CD8-positive, alpha-beta memory T cell (primary cell): ENCODE data around the gene HS3ST3A1. TPM values are rescaled to one million over a fixed set of nuclear protein-coding genes. Genes with fewer than 3 reads are reported as not detected.

Experiments used
- CTCF ChIA-PET: fragments of 350-600 bp; sonication (Branson Sonifier 250); formaldehyde crosslinking; loops from one replicate; lab custom pipeline; 2021; ENCODE audit warnings: antibody characterized with exemption; lab: Charles Lee
- POLR2A ChIA-PET: fragments of 350-600 bp; sonication (Branson Sonifier 250); formaldehyde crosslinking; loops from one replicate; lab custom pipeline; 2021; ENCODE audit warnings: antibody characterized with exemption; lab: Charles Lee
- DNase-seq, 5 donors: peaks; one replicate each; pipeline versions ENCODE4 v3.0.0 to v3.0.0-alpha.2; 2020 to 2022; ENCODE audit warnings: mixed read lengths in 1 of 5
- H3K27ac ChIP-seq: one replicate; pipeline ENCODE4 v1.7.0; 2013; ENCODE audit warnings: low read depth, mild to moderate bottlenecking, low read length, moderate library complexity
- H3K27me3 ChIP-seq: 2 replicates; pipeline ENCODE4 v1.7.0; 2013; ENCODE audit warnings: low read length, mild to moderate bottlenecking; ENCODE audit not compliant: insufficient read depth, poor library complexity, severe bottlenecking
- H3K36me3 ChIP-seq: 2 replicates; pipeline ENCODE4 v1.7.0; 2013; ENCODE audit warnings: mild to moderate bottlenecking, low read length, moderate library complexity; ENCODE audit not compliant: insufficient read depth
- H3K4me1 ChIP-seq: 2 replicates; pipeline ENCODE4 v1.7.0; 2013; ENCODE audit warnings: mild to moderate bottlenecking, low read length, moderate library complexity; ENCODE audit not compliant: insufficient read depth
- H3K4me3 ChIP-seq: 2 replicates; pipeline ENCODE4 v1.7.0; 2013; ENCODE audit warnings: mild to moderate bottlenecking, low read length
- H3K9me3 ChIP-seq: 2 replicates; pipeline ENCODE4 v1.7.0; 2013; ENCODE audit warnings: mild to moderate bottlenecking, low read length
- H3K27ac Mint-ChIP-seq, 8 donors: one replicate each; pipeline ENCODE4 v1.8.0; 2020 to 2021; ENCODE audit warnings: mixed read lengths in 8 of 8, mild to moderate bottlenecking in 6 of 8, inconsistent platforms in 3 of 8, moderate library complexity in 3 of 8
- H3K27me3 Mint-ChIP-seq, 2 donors: one replicate each; pipeline ENCODE4 v1.8.0; 2020 to 2021; ENCODE audit warnings: mixed read lengths in 2 of 2, mild to moderate bottlenecking in 1 of 2, moderate library complexity in 1 of 2
- H3K36me3 Mint-ChIP-seq, 3 donors: one replicate each; pipeline ENCODE4 v1.8.0; 2020 to 2021; ENCODE audit warnings: mixed read lengths in 3 of 3, inconsistent platforms in 1 of 3, mild to moderate bottlenecking in 1 of 3
- H3K4me1 Mint-ChIP-seq, 3 donors: one replicate each; pipeline ENCODE4 v1.8.0; 2020 to 2021; ENCODE audit warnings: mixed read lengths in 3 of 3, inconsistent platforms in 1 of 3, mild to moderate bottlenecking in 1 of 3
- H3K4me3 Mint-ChIP-seq, 7 donors: one replicate each; pipeline ENCODE4 v1.8.0; 2020 to 2021; ENCODE audit warnings: mixed read lengths in 7 of 7, mild to moderate bottlenecking in 6 of 7, moderate library complexity in 4 of 7, inconsistent platforms in 2 of 7
- H3K9me3 Mint-ChIP-seq, 5 donors: one replicate each; pipeline ENCODE4 v1.8.0; 2020 to 2022; ENCODE audit warnings: mixed read lengths in 5 of 5, mild to moderate bottlenecking in 3 of 5, moderate library complexity in 2 of 5, inconsistent platforms in 1 of 5
- polyA plus RNA-seq: library from polyadenylated mRNA; unstranded; fragments of 300-500 nt; fragmentation: Illumina TruSeq; gene quantifications from one replicate; pipeline ENCODE4 v1.2.3, GENCODE V29; 2021
- total RNA-seq, 2 experiments: library from RNA; stranded (reverse); gene quantifications; one replicate each; pipeline ENCODE4 v1.2.3, GENCODE V29; 2021

The HS3ST3A1 gene
- total and polyA plus RNA-seq, 3 experiments from 2014 or later = 2.5 TPM; not detected in 2

DNA sequence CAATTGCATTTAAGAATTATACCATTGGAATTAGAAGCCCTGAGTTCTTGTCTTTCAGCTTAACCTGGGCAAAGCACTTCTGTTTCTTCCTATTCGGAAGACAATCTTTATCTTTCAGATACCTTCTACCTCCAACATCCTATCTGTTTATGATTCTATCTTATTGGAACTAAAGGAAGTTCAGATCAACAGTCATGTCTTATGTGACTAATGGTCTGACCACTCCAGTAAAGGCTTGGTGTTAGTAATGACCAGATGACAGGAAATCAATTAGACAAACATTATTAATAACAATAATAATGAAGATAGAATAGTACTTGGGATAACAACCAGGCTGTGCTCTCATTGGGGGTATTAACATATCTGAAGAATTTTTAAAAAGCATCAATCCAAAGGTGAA is 11.3 kb downstream of the HS3ST3A1 start:
- Mint-ChIP-seq H3K9me3 (no peaks in the 10 kb centered on the region), H3K4me3 (no peak overlapping the region), H3K4me1 (peaks cover 0 to 3% (median 2%) of the 10 kb centered on the region in 3 donors), H3K27me3 (peaks cover 9% of the 10 kb centered on the region in 2 donors), H3K27ac (no peak overlapping the region), H3K36me3 (no peaks in the 10 kb centered on the region)
- Histone ChIP-seq H3K27ac (no peak overlapping the region), H3K4me3 (no peak overlapping the region), H3K36me3 (no peaks in the 10 kb centered on the region), H3K4me1 (no peaks in the 10 kb centered on the region), H3K9me3 (no peaks in the 10 kb centered on the region), H3K27me3 (no peaks in the 10 kb centered on the region)
- POLR2A ChIA-PET = no interaction called here
- CTCF ChIA-PET = interaction anchor here (1.8 kb wide), 1 partner anchor 711 kb away, joined by 6 read pairs; the partner anchor contains the start of gene HS3ST3B1
- DNase-seq = no peak

DNA sequence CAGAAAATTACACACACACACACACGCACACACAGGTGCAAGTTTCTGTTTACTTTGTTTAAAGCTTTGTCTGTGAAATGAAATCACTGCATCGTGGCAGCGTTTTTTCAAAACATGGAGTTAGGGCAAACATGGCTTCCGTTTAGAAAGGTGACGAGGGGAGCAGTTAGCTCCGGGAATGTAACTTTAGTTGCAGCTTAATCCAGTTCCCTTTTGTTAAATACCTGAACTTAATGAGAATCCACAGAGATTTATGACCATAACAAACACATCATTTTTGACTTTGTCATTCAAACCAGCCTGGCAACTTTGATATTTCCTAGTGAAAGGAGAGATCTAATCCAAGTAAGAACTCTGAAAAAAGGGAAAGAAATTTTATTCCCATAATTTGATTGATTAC is 12.1 kb downstream of the HS3ST3A1 start:
- ChIA-PET CTCF (interaction anchor here (1.8 kb wide), 1 partner anchor 712 kb away, joined by 6 read pairs; the partner anchor contains the start of gene HS3ST3B1), POLR2A (no interaction called here)
- Mint-ChIP-seq H3K4me1 (no peaks in the 10 kb centered on the region), H3K9me3 (no peaks in the 10 kb centered on the region), H3K36me3 (no peaks in the 10 kb centered on the region), H3K4me3 (peak overlapping the region in 1 of 7 donors; percentile 3), H3K27me3 (peaks cover 8 to 9% of the 10 kb centered on the region in 2 donors), H3K27ac (peak overlapping the region in 1 of 8 donors; percentile 5)
- Histone ChIP-seq H3K9me3 (no peaks in the 10 kb centered on the region), H3K36me3 (no peaks in the 10 kb centered on the region), H3K4me1 (no peaks in the 10 kb centered on the region), H3K27ac (no peak overlapping the region), H3K4me3 (no peak overlapping the region), H3K27me3 (no peaks in the 10 kb centered on the region)
- no peak for DNase-seq

DNA sequence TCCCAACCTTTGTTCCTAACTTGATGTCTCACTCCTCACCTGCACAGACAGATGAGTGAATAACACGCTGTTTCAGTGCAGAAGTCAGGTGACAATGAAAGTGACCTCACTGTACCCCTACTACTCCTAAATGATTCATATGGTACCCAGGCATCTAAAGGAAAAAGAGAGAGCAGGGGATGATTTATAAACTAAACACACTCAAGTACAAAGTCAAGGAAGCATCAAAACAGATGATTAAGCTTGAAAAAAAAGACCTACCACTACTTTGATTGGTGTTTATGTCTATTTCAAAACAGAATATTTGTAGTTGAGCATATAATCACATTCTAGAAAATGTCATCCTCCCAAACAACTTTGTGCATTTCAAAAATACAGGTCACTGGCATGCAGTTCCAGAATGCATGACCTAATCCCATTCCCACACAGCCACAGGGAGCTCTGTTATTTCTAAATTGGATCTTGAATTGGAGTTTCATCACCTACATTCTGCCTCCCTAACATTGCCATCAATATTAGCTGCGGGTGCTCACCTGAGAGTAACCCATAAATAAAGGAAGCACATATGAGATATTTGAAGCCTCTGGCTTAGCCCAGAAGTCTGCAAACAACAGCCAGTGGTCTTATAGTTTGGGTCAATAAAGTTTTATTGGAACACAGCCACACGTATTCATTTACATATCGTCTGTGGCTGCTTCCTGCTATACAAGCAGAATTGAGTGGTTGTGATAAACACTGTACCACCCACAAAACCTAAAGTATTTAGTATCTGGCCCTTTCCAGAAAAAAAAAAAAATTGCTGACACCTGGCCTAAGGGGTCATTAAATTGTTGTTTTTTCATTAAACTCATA is 14.0 kb downstream of the HS3ST3A1 start:
- POLR2A ChIA-PET = no interaction called here
- Histone ChIP-seq H3K27me3 (no peaks in the 10 kb centered on the region), H3K36me3 (no peaks in the 10 kb centered on the region), H3K27ac (no peak overlapping the region), H3K4me3 (no peak overlapping the region), H3K4me1 (no peaks in the 10 kb centered on the region), H3K9me3 (no peaks in the 10 kb centered on the region)
- H3K27me3 Mint-ChIP-seq = peaks cover 10 to 12% of the 10 kb centered on the region in 2 donors
- CTCF ChIA-PET = interaction anchor here (0.8 kb wide), 1 partner anchor 1338 kb away, joined by 3 read pairs; no protein-coding TSS in a partner anchor
- no peak for DNase-seq
- H3K36me3 Mint-ChIP-seq = no peaks in the 10 kb centered on the region
- no peak overlapping the region for H3K4me3 Mint-ChIP-seq
- no peaks in the 10 kb centered on the region for H3K9me3 Mint-ChIP-seq
- no peaks in the 10 kb centered on the region for H3K4me1 Mint-ChIP-seq
- no peak overlapping the region for H3K27ac Mint-ChIP-seq

DNA sequence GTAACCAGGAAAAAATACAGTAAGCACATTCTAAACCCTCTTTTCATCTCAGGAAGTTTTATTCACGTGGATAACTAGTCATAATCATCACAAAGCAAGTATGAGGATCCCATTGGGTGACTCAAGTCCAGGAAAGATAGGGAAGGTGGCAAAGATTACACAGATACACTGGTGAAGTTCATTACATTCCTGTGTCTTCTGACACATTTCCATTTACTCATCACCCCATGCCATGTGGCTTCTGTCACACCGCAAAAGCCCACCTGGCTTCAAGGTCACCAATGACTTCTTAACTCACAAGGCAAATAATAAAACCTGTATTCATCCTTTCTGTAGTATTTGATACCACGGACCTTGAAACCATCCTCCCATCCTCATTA is 17.0 kb downstream of the HS3ST3A1 start:
- Histone ChIP-seq H3K36me3 (no peaks in the 10 kb centered on the region), H3K4me1 (no peaks in the 10 kb centered on the region), H3K9me3 (no peaks in the 10 kb centered on the region), H3K4me3 (no peak overlapping the region), H3K27ac (no peak overlapping the region), H3K27me3 (no peaks in the 10 kb centered on the region)
- Mint-ChIP-seq H3K36me3 (no peaks in the 10 kb centered on the region), H3K27me3 (peaks cover 6 to 12% of the 10 kb centered on the region in 2 donors), H3K27ac (no peak overlapping the region), H3K4me3 (no peak overlapping the region), H3K4me1 (no peaks in the 10 kb centered on the region), H3K9me3 (no peaks in the 10 kb centered on the region)
- ChIA-PET CTCF (no interaction called here), POLR2A (no interaction called here)
- no peak for DNase-seq

DNA sequence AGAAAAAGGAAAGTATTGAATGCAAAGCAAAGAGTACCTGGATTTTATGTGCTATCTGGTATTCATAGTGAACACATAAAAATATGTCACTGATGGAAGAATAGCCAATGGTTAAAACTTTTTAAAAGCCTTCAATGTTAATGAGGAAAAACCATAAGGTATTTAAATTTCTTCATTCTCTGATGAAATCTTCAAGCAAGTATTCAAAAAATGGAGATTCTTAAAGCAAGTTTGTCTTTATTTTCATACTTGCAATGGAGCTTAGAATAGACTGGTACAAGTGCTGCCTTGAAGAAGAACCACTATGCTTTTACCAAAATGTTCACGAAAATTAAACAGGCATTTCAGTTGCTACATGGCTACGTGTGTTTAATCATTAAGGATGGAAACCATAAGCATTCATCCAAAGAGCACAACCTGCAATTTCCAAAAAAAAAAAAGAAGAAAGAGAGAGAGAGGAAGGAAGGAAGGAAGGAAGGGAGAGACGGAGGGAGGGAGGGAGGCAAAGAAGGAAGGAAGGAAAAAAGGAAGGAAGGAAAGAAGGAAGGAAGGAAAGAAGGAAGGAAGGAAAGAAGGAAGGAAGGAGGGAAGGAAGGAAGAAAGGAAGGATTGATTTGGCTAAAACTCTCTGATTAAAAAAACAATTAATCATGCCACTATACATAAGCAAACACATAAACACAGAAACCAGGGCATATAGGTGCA is 17.6 kb downstream of the HS3ST3A1 start:
- no peaks in the 10 kb centered on the region for H3K36me3 Mint-ChIP-seq

DNA sequence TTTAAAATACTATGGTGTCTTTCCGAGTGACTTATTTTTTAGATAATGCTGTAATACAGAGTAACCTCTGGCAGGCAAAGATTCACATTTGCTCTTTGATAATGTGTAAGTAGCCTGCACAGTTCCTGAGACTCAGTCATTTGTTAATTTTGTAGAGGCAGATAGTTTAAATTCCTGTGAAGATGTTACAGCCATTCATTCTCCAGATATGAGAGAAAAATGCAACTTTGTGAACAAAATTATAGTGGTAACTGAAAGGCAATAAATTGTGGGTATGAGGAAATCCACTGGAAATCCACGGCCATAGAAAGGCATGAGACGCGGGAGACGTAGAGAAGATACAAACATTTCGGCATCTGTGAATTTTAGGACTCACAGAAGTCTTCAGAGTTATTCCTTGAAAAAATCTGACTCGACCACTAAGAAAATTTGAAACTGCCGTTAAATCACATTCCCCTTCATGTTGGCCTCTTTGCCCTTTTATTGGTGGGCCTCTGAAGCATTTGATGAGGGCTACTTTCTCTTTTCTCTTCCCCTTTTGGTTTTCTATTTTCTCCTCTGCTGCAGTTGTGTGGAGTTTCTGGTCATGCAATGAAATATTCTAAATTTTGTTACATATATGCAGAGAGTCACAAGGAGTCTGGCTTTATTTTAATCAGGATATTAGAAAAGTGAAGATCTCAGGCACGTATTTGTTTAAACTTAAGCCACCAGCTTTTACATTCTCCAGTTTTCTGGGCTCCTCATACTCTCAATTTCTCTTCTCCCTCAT is 18.8 kb downstream of the HS3ST3A1 start:
- Mint-ChIP-seq H3K27me3 (peaks cover 6 to 12% of the 10 kb centered on the region in 2 donors), H3K27ac (no peak overlapping the region), H3K4me1 (no peaks in the 10 kb centered on the region), H3K4me3 (no peak overlapping the region), H3K9me3 (no peaks in the 10 kb centered on the region), H3K36me3 (no peaks in the 10 kb centered on the region)
- no peaks in the 10 kb centered on the region for H3K36me3 ChIP-seq
- H3K27me3 ChIP-seq = no peaks in the 10 kb centered on the region
- ChIA-PET CTCF (no interaction called here), POLR2A (no interaction called here)
- H3K27ac ChIP-seq = no peak overlapping the region
- no peaks in the 10 kb centered on the region for H3K4me1 ChIP-seq
- H3K9me3 ChIP-seq = no peaks in the 10 kb centered on the region
- no peak overlapping the region for H3K4me3 ChIP-seq
- no peak for DNase-seq

More for the DNA sequence above, 17.6 kb downstream of the HS3ST3A1 start:
- Mint-ChIP-seq H3K27ac (no peak overlapping the region), H3K27me3 (peaks cover 6 to 12% of the 10 kb centered on the region in 2 donors), H3K4me3 (no peak overlapping the region), H3K4me1 (no peaks in the 10 kb centered on the region), H3K9me3 (no peaks in the 10 kb centered on the region)
- no peaks in the 10 kb centered on the region for H3K4me1 ChIP-seq
- H3K36me3 ChIP-seq = no peaks in the 10 kb centered on the region
- no peak overlapping the region for H3K27ac ChIP-seq
- POLR2A ChIA-PET = no interaction called here
- H3K9me3 ChIP-seq = no peaks in the 10 kb centered on the region
- no peaks in the 10 kb centered on the region for H3K27me3 ChIP-seq
- H3K4me3 ChIP-seq = no peak overlapping the region
- CTCF ChIA-PET = no interaction called here
- DNase-seq = no peak

DNA sequence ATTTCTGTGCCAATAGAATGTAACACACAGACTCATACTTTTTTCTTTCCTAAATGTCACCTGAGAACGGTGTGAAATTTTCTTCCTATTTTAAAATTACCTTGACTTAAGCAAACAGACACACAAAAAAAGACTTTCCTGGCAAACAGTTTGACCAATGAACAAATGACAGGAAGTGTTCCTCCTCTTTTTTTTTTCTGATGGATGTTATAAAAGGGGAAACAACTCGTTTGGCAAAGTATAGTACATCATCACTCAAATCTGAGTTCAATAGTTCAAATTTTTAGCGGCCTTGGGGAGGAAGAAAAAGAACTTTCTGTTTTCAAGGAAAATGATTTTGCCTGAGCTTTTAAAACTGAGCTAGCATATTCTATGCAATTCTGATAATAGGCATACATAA is 19.8 kb downstream of the HS3ST3A1 start:
- Histone ChIP-seq H3K4me1 (no peaks in the 10 kb centered on the region), H3K27me3 (no peaks in the 10 kb centered on the region), H3K36me3 (no peaks in the 10 kb centered on the region), H3K9me3 (no peaks in the 10 kb centered on the region), H3K27ac (no peak overlapping the region), H3K4me3 (no peak overlapping the region)
- Mint-ChIP-seq H3K4me1 (no peaks in the 10 kb centered on the region), H3K9me3 (no peaks in the 10 kb centered on the region), H3K36me3 (no peaks in the 10 kb centered on the region), H3K27me3 (peaks cover 6 to 17% of the 10 kb centered on the region in 2 donors), H3K4me3 (no peak overlapping the region), H3K27ac (no peak overlapping the region)
- POLR2A ChIA-PET = no interaction called here
- CTCF ChIA-PET = no interaction called here
- DNase-seq = no peak
